Measurements from ENCODE around the gene DGKQ.

DNA sequence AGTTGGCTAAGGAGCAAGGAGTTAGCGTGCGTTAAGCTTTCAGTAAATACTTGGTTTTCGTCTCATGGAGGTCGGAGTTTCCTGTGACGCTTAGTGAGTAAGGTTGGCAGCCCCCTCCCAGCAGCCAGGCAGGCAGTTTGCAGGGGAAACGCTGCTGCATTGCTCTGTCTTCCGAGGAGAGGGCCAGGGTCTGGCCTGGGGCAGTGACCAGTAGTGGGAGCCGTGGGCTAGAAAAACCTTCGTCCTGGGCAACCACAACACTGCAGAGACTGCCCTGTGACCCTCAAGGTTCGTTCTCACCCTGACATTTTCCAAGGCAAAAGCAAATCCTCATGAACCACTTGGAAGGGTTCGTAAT is 40.7 kb downstream of the DGKQ start:
- TF ChIP-seq TAF1 (IDR thresholded peaks at IDR 0.05; ENCODE audit: borderline replicate concordance, insufficient read depth, low read length) (no peak), POLR2AphosphoS5 (IDR thresholded peaks at IDR 0.05; ENCODE audit: low read depth, low read length) (no peak), SIN3A (IDR thresholded peaks at IDR 0.05; ENCODE audit: borderline replicate concordance, insufficient read depth, low read length) (no peak)
- TF ChIP-seq, protein P1, sequence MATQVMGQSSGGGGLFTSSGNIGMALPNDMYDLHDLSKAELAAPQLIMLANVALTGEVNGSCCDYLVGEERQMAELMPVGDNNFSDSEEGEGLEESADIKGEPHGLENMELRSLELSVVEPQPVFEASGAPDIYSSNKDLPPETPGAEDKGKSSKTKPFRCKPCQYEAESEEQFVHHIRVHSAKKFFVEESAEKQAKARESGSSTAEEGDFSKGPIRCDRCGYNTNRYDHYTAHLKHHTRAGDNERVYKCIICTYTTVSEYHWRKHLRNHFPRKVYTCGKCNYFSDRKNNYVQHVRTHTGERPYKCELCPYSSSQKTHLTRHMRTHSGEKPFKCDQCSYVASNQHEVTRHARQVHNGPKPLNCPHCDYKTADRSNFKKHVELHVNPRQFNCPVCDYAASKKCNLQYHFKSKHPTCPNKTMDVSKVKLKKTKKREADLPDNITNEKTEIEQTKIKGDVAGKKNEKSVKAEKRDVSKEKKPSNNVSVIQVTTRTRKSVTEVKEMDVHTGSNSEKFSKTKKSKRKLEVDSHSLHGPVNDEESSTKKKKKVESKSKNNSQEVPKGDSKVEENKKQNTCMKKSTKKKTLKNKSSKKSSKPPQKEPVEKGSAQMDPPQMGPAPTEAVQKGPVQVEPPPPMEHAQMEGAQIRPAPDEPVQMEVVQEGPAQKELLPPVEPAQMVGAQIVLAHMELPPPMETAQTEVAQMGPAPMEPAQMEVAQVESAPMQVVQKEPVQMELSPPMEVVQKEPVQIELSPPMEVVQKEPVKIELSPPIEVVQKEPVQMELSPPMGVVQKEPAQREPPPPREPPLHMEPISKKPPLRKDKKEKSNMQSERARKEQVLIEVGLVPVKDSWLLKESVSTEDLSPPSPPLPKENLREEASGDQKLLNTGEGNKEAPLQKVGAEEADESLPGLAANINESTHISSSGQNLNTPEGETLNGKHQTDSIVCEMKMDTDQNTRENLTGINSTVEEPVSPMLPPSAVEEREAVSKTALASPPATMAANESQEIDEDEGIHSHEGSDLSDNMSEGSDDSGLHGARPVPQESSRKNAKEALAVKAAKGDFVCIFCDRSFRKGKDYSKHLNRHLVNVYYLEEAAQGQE (IDR thresholded peaks at IDR 0.05; ENCODE audit: insufficient read depth in 1 of 2, low read depth in 2 of 2, low read length in 2 of 2): no peak
